ENCODE measurements around the gene BCS1L. TPM values are rescaled to one million over a fixed set of nuclear protein-coding genes. Genes with fewer than 3 reads are reported as not detected.

The BCS1L gene
- total RNA-seq, 1 experiment from 2014 or later = 38.8 TPM

GRCh38 chr2:218648088-218648786 is 11.2 kb upstream of the BCS1L start:
- H3K4me2 ChIP-seq = no peak overlapping the region
- no peak overlapping the region for H3K4me3 ChIP-seq
- CTCF ChIA-PET = no interaction called here
- peaks cover 23% of the 10 kb centered on the region; the same call in 1 of the 2 replicates for H3K36me3 ChIP-seq (ENCODE audit: low read depth)
- no peak overlapping the region for H2AFZ ChIP-seq
- no peaks in the 10 kb centered on the region for H3K9me2 ChIP-seq (ENCODE audit: insufficient read depth)
- BruUV-seq (replicated peaks) = no TSS peak
- POLR2A ChIA-PET (ENCODE audit: unreplicated experiment) = interaction anchor here (0.6 kb wide), 1 partner anchor 342 kb away, joined by 4 read pairs; no protein-coding TSS in a partner anchor
- no peak for TF ChIP-seq EZH2 (IDR thresholded peaks at IDR 0.05; ENCODE audit: low read depth)
- peak; percentile 87 for TF ChIP-seq CTCF (conservative IDR thresholded peaks at IDR 0.05)
- H3K27me3 ChIP-seq (ENCODE audit: insufficient read depth, low read depth) = no peaks in the 10 kb centered on the region
- peaks cover 12% of the 10 kb centered on the region; the same call in 1 of the 2 replicates for H3K4me1 ChIP-seq (replicated peaks; ENCODE audit: insufficient read depth)
- H3K9me3 ChIP-seq (ENCODE audit: insufficient read depth, low read depth) = no peaks in the 10 kb centered on the region
- H3K79me2 ChIP-seq (ENCODE audit: low read depth) = 0 out of 2 replicates have a peak, but pooled peaks cover 11% of the 10 kb centered on the region
- H4K20me1 ChIP-seq (ENCODE audit: insufficient read depth) = peaks cover 9% of the 10 kb centered on the region; the same call in 1 of the 2 replicates
- peaks cover 7% of the 10 kb centered on the region; the same call in 1 of the 2 replicates for H3F3A ChIP-seq (ENCODE audit: insufficient read depth, low read depth)
- intact Hi-C loops (cut with micrococcal nuclease; ENCODE audit: unreplicated experiment) = loop anchor here (1.0 to 5.0 kb wide), 3 partner anchors 199 to 461 kb away; no protein-coding TSS in a partner anchor
- H3K27ac ChIP-seq = no peak overlapping the region
- peak; percentile 46 to 54 for DNase-seq

GRCh38 chr2:218648787-218649100 is 10.7 kb upstream of the BCS1L start:
- no peak overlapping the region for H3K4me2 ChIP-seq
- no peaks in the 10 kb centered on the region for H3K9me2 ChIP-seq (ENCODE audit: insufficient read depth)
- H3K27ac ChIP-seq = no peak overlapping the region
- H3K4me1 ChIP-seq (replicated peaks; ENCODE audit: insufficient read depth) = peaks cover 12% of the 10 kb centered on the region; the same call in 1 of the 2 replicates
- intact Hi-C loops (cut with micrococcal nuclease; ENCODE audit: unreplicated experiment) = loop anchor here (1.0 to 5.0 kb wide), 3 partner anchors 199 to 461 kb away; no protein-coding TSS in a partner anchor
- POLR2A ChIA-PET (ENCODE audit: unreplicated experiment) = no interaction called here
- no peaks in the 10 kb centered on the region for H3K27me3 ChIP-seq (ENCODE audit: insufficient read depth, low read depth)
- H3F3A ChIP-seq (ENCODE audit: insufficient read depth, low read depth) = peaks cover 7% of the 10 kb centered on the region; the same call in 1 of the 2 replicates
- peaks cover 23% of the 10 kb centered on the region; the same call in 1 of the 2 replicates for H3K36me3 ChIP-seq (ENCODE audit: low read depth)
- 0 out of 2 replicates have a peak, but pooled peaks cover 11% of the 10 kb centered on the region for H3K79me2 ChIP-seq (ENCODE audit: low read depth)
- no peak overlapping the region for H3K4me3 ChIP-seq
- no peak for DNase-seq
- no peaks in the 10 kb centered on the region for H3K9me3 ChIP-seq (ENCODE audit: insufficient read depth, low read depth)
- BruUV-seq (replicated peaks) = no TSS peak
- no peak for TF ChIP-seq EZH2 (IDR thresholded peaks at IDR 0.05; ENCODE audit: low read depth)
- 0 out of 2 replicates have a peak, but pooled peaks have one; percentile 4 for TF ChIP-seq CTCF (conservative IDR thresholded peaks at IDR 0.05)
- peaks cover 9% of the 10 kb centered on the region; the same call in 1 of the 2 replicates for H4K20me1 ChIP-seq (ENCODE audit: insufficient read depth)
- no peak overlapping the region for H2AFZ ChIP-seq
- CTCF ChIA-PET = no interaction called here

- Histone ChIP-seq H3K79me2 (ENCODE audit: low read depth) (peaks cover 30% of the 10 kb centered on the region), H3K9me2 (ENCODE audit: insufficient read depth) (no peaks in the 10 kb centered on the region), H2AFZ (no peak overlapping the region), H3K4me1 (replicated peaks; ENCODE audit: insufficient read depth) (peaks cover 5% of the 10 kb centered on the region; the same call in 1 of the 2 replicates), H3K4me2 (no peak overlapping the region), H3F3A (ENCODE audit: insufficient read depth, low read depth) (no peaks in the 10 kb centered on the region), H3K36me3 (ENCODE audit: low read depth) (peaks cover 20% of the 10 kb centered on the region), H3K4me3 (no peak overlapping the region), H4K20me1 (ENCODE audit: insufficient read depth) (0 out of 2 replicates have a peak, but pooled peaks cover 3% of the 10 kb centered on the region), H3K9me3 (ENCODE audit: insufficient read depth, low read depth) (no peaks in the 10 kb centered on the region), H3K27ac (no peak overlapping the region), H3K27me3 (ENCODE audit: insufficient read depth, low read depth) (no peaks in the 10 kb centered on the region)
- TF ChIP-seq CTCF (conservative IDR thresholded peaks at IDR 0.05) (no peak), EZH2 (IDR thresholded peaks at IDR 0.05; ENCODE audit: low read depth) (no peak)
- intact Hi-C loops (cut with micrococcal nuclease; ENCODE audit: unreplicated experiment) = loop anchor here (5.0 to 10.0 kb wide), 2 partner anchors 242 to 381 kb away; partner anchors contain the start of genes AAMP and PNKD
- DNase-seq = no peak
- POLR2A ChIA-PET (ENCODE audit: unreplicated experiment) = no interaction called here
- BruUV-seq (replicated peaks) = no TSS peak
- CTCF ChIA-PET = no interaction called here
Observed at GRCh38 chr2:218655751-218656150, 3.7 kb upstream of the BCS1L start.
